Islet of Langerhans (tissue), 1 donor: ENCODE data around the gene CCDC18.
A peak's percentile ranks its signal among the peaks of the same experiment; 100 is the strongest.

Experiments
- FAIRE-seq: peaks from one replicate; lab custom pipeline; 2011; peaks lifted over from hg19 to GRCh38; lab: Jason Lieb, UNC

The CCDC18 gene

GRCh38 chr1:93313026-93313425, 132.5 kb downstream of the CCDC18 start:
- FAIRE-seq = no peak

- FAIRE-seq = no peak
Measured at GRCh38 chr1:93317207-93317606, 136.7 kb downstream of the CCDC18 start.

DNA sequence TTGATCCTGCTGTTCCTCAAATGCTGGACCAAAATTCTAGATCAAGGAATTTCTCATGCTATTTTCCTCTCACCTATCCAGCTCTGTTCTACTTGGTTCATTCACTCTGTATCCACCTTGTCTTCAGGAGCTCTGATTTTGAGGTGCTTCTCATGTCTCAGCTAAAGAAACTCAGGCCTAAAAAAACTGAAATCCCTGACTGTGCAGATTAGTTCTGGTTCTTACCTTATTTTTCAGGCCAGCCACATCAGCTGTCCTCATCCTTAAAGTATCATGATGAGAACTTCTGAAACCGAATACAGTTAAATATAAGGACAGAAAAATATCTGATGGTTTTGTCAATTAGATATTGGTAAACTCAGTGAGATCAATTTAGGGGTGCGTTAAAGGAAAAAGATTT, 137.4 kb downstream of the CCDC18 start:
- FAIRE-seq = no peak

DNA sequence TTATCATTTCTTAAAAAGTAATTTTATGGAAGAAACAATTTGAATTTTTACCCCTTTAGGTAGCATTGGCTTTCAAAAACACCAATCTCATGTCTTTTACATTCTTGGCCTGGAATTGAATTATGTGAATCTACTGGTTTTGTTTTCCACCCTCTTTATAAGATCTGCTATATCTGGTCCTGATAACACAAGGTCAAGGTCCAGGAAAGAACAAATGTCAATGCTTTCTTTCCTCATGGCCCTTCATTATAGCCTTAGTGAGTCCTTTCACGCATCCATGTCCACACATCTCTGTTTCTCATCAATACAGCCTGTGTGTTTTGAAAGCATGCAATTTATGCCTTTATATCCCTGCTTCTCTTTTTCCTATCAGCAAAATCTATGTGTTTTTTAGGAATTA, 141.2 kb downstream of the CCDC18 start:
- no peak for FAIRE-seq

GRCh38 chr1:93322349-93322748, 141.8 kb downstream of the CCDC18 start:
- FAIRE-seq = no peak

DNA sequence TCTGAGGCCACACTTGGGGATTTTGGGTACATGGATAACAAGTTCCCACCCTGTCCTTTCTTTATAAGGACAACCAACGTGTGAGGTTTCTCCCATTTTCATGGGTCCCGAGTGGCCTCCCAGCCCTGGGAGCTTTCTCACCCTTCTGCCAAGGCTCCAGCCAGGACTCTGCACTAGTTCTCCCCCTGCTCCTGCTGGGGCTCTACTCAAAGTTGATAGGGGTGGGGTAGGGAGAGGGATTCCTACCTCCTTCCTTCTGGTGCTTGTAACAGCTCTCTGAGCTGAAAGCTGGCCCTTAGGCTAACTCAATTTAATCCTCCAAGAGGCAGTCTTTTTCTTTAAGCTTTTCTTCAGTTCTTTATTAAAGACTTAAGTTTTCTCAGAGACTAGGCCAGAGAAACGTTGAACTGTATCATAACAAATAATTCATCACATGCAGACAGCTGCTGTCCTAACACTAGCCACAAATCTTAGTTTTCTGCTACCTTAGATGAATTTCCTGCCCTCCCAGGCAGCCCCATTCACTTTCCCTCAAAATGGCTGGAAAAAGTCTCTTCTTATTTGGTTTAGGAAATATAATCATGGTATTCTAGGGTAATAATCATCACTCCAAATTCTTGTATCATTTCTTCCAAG, 142.8 kb downstream of the CCDC18 start:
- FAIRE-seq = no peak

DNA sequence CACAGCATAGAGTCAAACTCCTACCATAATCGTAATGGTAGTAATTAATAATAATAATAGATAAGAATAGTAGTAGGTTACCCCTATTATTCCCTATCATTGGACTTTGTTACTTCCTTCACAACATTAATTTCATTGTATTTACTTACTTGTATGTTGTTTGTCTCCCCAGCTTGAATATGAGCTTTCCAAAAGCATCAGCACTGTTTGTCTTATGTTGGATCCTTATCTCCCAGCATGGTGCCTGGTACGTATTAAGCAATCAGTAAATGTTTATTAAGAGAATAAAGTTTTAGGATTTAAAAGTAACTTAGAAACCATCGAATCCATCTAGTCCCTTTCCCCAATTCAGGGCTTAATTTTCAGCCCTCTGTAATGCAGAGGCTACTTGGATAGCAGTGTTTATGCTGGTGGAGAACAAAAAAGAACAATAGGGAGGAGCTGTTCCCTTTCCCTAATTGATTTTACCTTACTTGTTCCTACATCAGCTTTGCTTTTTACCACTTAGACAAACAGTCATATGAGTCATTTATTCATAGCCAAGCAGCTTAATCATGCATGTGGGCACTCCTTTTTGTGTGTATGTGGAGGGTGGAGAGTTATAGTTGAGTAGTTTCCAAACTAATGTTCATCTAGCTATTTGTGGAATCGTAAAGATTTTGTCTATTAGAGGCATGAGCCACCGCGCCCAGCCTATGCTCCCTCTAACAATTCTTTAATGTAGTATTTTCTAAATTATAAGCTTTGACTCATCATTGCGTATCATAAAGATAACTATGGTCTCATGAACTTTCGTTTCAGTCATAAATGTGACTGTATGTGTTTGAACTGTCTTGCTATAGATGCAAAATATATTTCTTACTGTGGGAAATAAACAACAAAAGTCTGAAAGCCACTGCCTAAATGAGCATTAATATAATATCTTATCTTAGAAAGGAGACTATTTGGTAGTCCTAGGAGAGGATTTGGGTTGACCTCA, 144.3 kb downstream of the CCDC18 start:
- FAIRE-seq = peak; percentile 86
